MM.1S (cell line): Measurements from ENCODE around the gene FUOM.

Source experiments
- DNase-seq: peaks from one replicate; pipeline ENCODE4 v3.0.0-alpha.2; 2015
- H2AFZ ChIP-seq: fragments of 300-600 bp; sonication (generic); 2 replicates; pipeline ENCODE4 v1.6.0; 2016; ENCODE audit warnings: antibody characterized with exemption, low read length
- H3F3A ChIP-seq: fragments of 300-600 bp; sonication (generic); 2 replicates; pipeline ENCODE4 v1.6.1; 2016; ENCODE audit warnings: mild to moderate bottlenecking, antibody characterized with exemption, low read length, moderate library complexity, mixed read lengths; ENCODE audit not compliant: insufficient read depth
- H3K27ac ChIP-seq: fragments of 300-600 bp; sonication (generic); 2 replicates; pipeline ENCODE4 v1.5.1; 2016; ENCODE audit warnings: mild to moderate bottlenecking, low read length
- H3K27me3 ChIP-seq: fragments of 300-600 bp; sonication (generic); replicated peaks from 2 replicates; pipeline ENCODE4 v1.6.0; 2016; ENCODE audit warnings: low read length; ENCODE audit not compliant: insufficient read depth
- H3K36me3 ChIP-seq: fragments of 300-600 bp; sonication (generic); replicated peaks from 2 replicates; pipeline ENCODE4 v1.6.1; 2016; ENCODE audit warnings: mild to moderate bottlenecking, low read length, mixed read lengths; ENCODE audit not compliant: insufficient read depth
- H3K4me1 ChIP-seq: fragments of 300-600 bp; sonication (generic); 2 replicates; pipeline ENCODE4 v1.6.1; 2016; ENCODE audit warnings: low read length, mixed read lengths
- H3K4me2 ChIP-seq: fragments of 300-600 bp; sonication (generic); 2 replicates; pipeline ENCODE4 v1.6.0; 2016; ENCODE audit warnings: low read depth, low read length
- H3K4me3 ChIP-seq: fragments of 300-600 bp; sonication (generic); 2 replicates; pipeline ENCODE4 v1.5.1; 2016; ENCODE audit warnings: low read length, mixed read lengths
- H3K79me2 ChIP-seq: fragments of 300-600 bp; sonication (generic); 2 replicates; pipeline ENCODE4 v1.6.1; 2016; ENCODE audit warnings: mixed run types, low read length, mixed read lengths
- H3K9ac ChIP-seq: fragments of 300-600 bp; sonication (generic); 2 replicates; pipeline ENCODE4 v1.6.1; 2016; ENCODE audit warnings: low read length, mixed read lengths
- H3K9me2 ChIP-seq: fragments of 300-600 bp; sonication (generic); replicated peaks from 2 replicates; pipeline ENCODE4 v1.6.1; 2016; ENCODE audit warnings: mild to moderate bottlenecking, low read length, mixed read lengths; ENCODE audit not compliant: insufficient read depth
- H3K9me3 ChIP-seq: fragments of 300-600 bp; sonication (generic); replicated peaks from 2 replicates; pipeline ENCODE4 v1.6.1; 2016; ENCODE audit warnings: mild to moderate bottlenecking, low read length, mixed read lengths; ENCODE audit not compliant: insufficient read depth
- H4K20me1 ChIP-seq: fragments of 300-600 bp; sonication (generic); 2 replicates; pipeline ENCODE4 v1.6.1; 2016; ENCODE audit warnings: mild to moderate bottlenecking, low read length, moderate library complexity, mixed read lengths; ENCODE audit not compliant: insufficient read depth
- CTCF ChIP-seq: fragments of 300-600 bp; sonication (generic); IDR thresholded peaks from 2 replicates; pipeline ENCODE4 v1.5.1; 2016; ENCODE audit warnings: antibody characterized with exemption, low read length, mixed read lengths
- EZH2 ChIP-seq: fragments of 300-600 bp; sonication (generic); optimal IDR thresholded peaks from 2 replicates; pipeline ENCODE3; 2017; ENCODE audit warnings: low read depth, mild to moderate bottlenecking, antibody characterized with exemption, low read length, mixed read lengths
- EZH2phosphoT487 ChIP-seq: fragments of 300-600 bp; sonication (generic); IDR thresholded peaks from 2 replicates; pipeline ENCODE4 v1.6.1; 2018; ENCODE audit warnings: antibody characterized with exemption, low read length

FUOM gene

GRCh38 chr10:133356549-133357284, 1.1 kb downstream of the FUOM start:
- Histone ChIP-seq H3K36me3 (no peaks in the 10 kb centered on the region), H3K4me2 (peak overlapping the region; percentile 65), H3K9me3 (no peaks in the 10 kb centered on the region), H3K4me1 (no peaks in the 10 kb centered on the region), H3K9me2 (no peaks in the 10 kb centered on the region), H3K27ac (no peak overlapping the region), H3K79me2 (no peaks in the 10 kb centered on the region), H3F3A (no peaks in the 10 kb centered on the region), H3K27me3 (peaks cover 19% of the 10 kb centered on the region), H3K9ac (no peak overlapping the region), H2AFZ (0 out of 2 replicates have a peak overlapping the region, but pooled peaks have one; percentile 38), H3K4me3 (peak overlapping the region; percentile 36; the same call in 1 of the 2 replicates), H4K20me1 (no peaks in the 10 kb centered on the region)
- TF ChIP-seq EZH2phosphoT487 (no peak), EZH2 (no peak), CTCF (no peak)
- DNase-seq = no peak

GRCh38 chr10:133355991-133356390, 1.8 kb downstream of the FUOM start:
- no peak overlapping the region for H3K9ac ChIP-seq
- H3K4me3 ChIP-seq = no peak overlapping the region
- H2AFZ ChIP-seq = no peak overlapping the region
- H3F3A ChIP-seq = no peaks in the 10 kb centered on the region
- no peaks in the 10 kb centered on the region for H3K36me3 ChIP-seq
- DNase-seq = no peak
- H3K9me2 ChIP-seq = no peaks in the 10 kb centered on the region
- TF ChIP-seq EZH2 = no peak
- H3K27ac ChIP-seq = no peak overlapping the region
- no peak overlapping the region for H3K4me2 ChIP-seq
- H3K9me3 ChIP-seq = no peaks in the 10 kb centered on the region
- H4K20me1 ChIP-seq = no peaks in the 10 kb centered on the region
- H3K27me3 ChIP-seq = peaks cover 26% of the 10 kb centered on the region
- H3K4me1 ChIP-seq = no peaks in the 10 kb centered on the region
- H3K79me2 ChIP-seq = no peaks in the 10 kb centered on the region

- Histone ChIP-seq H3K4me1 (no peaks in the 10 kb centered on the region), H2AFZ (no peak overlapping the region), H3K9me2 (no peaks in the 10 kb centered on the region), H3K4me2 (no peak overlapping the region), H3K27ac (no peak overlapping the region), H3K36me3 (no peaks in the 10 kb centered on the region), H3K27me3 (peaks cover 28% of the 10 kb centered on the region), H3K9me3 (no peaks in the 10 kb centered on the region), H3F3A (no peaks in the 10 kb centered on the region), H4K20me1 (no peaks in the 10 kb centered on the region), H3K4me3 (no peak overlapping the region), H3K9ac (no peak overlapping the region), H3K79me2 (no peaks in the 10 kb centered on the region)
- no peak for DNase-seq
- TF ChIP-seq EZH2 (no peak), CTCF (no peak), EZH2phosphoT487 (no peak)
Observed at GRCh38 chr10:133355266-133355665, 2.6 kb downstream of the FUOM start.

- H3K4me3 ChIP-seq = no peak overlapping the region
- no peaks in the 10 kb centered on the region for H3K9me3 ChIP-seq
- no peaks in the 10 kb centered on the region for H3K9me2 ChIP-seq
- no peak overlapping the region for H3K9ac ChIP-seq
- no peak for TF ChIP-seq CTCF
- no peak for TF ChIP-seq EZH2phosphoT487
- TF ChIP-seq EZH2 = no peak
- H3K4me2 ChIP-seq = no peak overlapping the region
- no peak for DNase-seq
- no peaks in the 10 kb centered on the region for H3K79me2 ChIP-seq
- no peaks in the 10 kb centered on the region for H3K36me3 ChIP-seq
- no peaks in the 10 kb centered on the region for H3K4me1 ChIP-seq
- H3K27me3 ChIP-seq = peaks cover 28% of the 10 kb centered on the region
- H4K20me1 ChIP-seq = no peaks in the 10 kb centered on the region
- no peak overlapping the region for H2AFZ ChIP-seq
- no peaks in the 10 kb centered on the region for H3F3A ChIP-seq
- no peak overlapping the region for H3K27ac ChIP-seq
Observed at GRCh38 chr10:133354672-133355240, 3.1 kb downstream of the FUOM start.
